Ishikawa (cell line): ENCODE measurements around the gene ZSCAN18.

Experiments
- CEBPB ChIP-seq: IDR thresholded peaks from 2 replicates; pipeline ENCODE4 v1.6.1; 2012
- EP300 ChIP-seq: IDR thresholded peaks from 2 replicates; pipeline ENCODE4 v1.6.1; 2012; ENCODE audit warnings: borderline replicate concordance
- NFIC ChIP-seq: IDR thresholded peaks from 2 replicates; pipeline ENCODE4 v1.6.1; 2012
- RAD21 ChIP-seq: IDR thresholded peaks from 2 replicates; pipeline ENCODE4 v1.6.1; 2012; ENCODE audit warnings: low read depth
- REST ChIP-seq: IDR thresholded peaks from 2 replicates; pipeline ENCODE4 v1.6.1; 2012; ENCODE audit warnings: low read depth, mild to moderate bottlenecking
- TAF1 ChIP-seq: IDR thresholded peaks from 2 replicates; pipeline ENCODE4 v1.6.1; 2012; ENCODE audit warnings: low read depth, mild to moderate bottlenecking
- TCF12 ChIP-seq: IDR thresholded peaks from 2 replicates; pipeline ENCODE4 v1.6.1; 2012; ENCODE audit warnings: low read depth

GRCh38 chr19:58063712-58064111 lies 34.3 kb downstream of the ZSCAN18 start:
- TF ChIP-seq TCF12 (no peak), TAF1 (no peak), CEBPB (no peak), NFIC (no peak), EP300 (no peak), RAD21 (no peak), REST (no peak)
